SK-N-SH treated with all-trans-retinoic acid at 6 μM for 48 hours (cell line): ENCODE measurements around the gene UBE3C.

Experiments used
- BACH2 ChIP-seq: fragments of 250-450 bp; sonication (Bioruptor Pico); IDR thresholded peaks from 2 replicates; pipeline ENCODE4 v1.9.0; 2021; ENCODE audit warnings: mild to moderate bottlenecking, borderline replicate concordance
- CREB5 ChIP-seq: fragments of 250-450 bp; sonication (Bioruptor Pico); IDR thresholded peaks from 2 replicates; pipeline ENCODE4 v1.5.1; 2020; ENCODE audit warnings: low read depth, mild to moderate bottlenecking, moderate library complexity
- CSRNP3 ChIP-seq: fragments of 250-450 bp; sonication (Bioruptor Pico); IDR thresholded peaks from 2 replicates; pipeline ENCODE4 v1.5.1; 2021; ENCODE audit warnings: mild to moderate bottlenecking, moderate library complexity
- GLIS3 ChIP-seq: fragments of 250-450 bp; sonication (Bioruptor Pico); IDR thresholded peaks from 2 replicates; pipeline ENCODE4 v1.5.0; 2020; ENCODE audit warnings: mild to moderate bottlenecking, moderate library complexity
- PATZ1 ChIP-seq: fragments of 250-450 bp; sonication (Bioruptor Pico); IDR thresholded peaks from 2 replicates; pipeline ENCODE4 v1.8.0; 2020; ENCODE audit warnings: mild to moderate bottlenecking, moderate library complexity, borderline replicate concordance
- POU6F1 ChIP-seq: fragments of 250-450 bp; sonication (Bioruptor Pico); IDR thresholded peaks from 2 replicates; pipeline ENCODE4 v1.8.0; 2021; ENCODE audit warnings: low read depth, mild to moderate bottlenecking, moderate library complexity, borderline replicate concordance
- PPARA ChIP-seq: fragments of 250-450 bp; sonication (Bioruptor Pico); IDR thresholded peaks from 2 replicates; pipeline ENCODE4 v1.5.0; 2020; ENCODE audit warnings: mild to moderate bottlenecking, borderline replicate concordance
- RARB ChIP-seq: fragments of 250-450 bp; sonication (Bioruptor Pico); IDR thresholded peaks from 2 replicates; pipeline ENCODE4 v1.8.0; 2021; ENCODE audit warnings: mild to moderate bottlenecking, moderate library complexity
- ZNF565 ChIP-seq: fragments of 450-650 bp; formaldehyde crosslinking; conservative IDR thresholded peaks from 2 replicates; pipeline ENCODE4 v1.5.0; 2020; ENCODE audit warnings: low read depth, mild to moderate bottlenecking, moderate library complexity

- TF ChIP-seq PATZ1 (CRISPR knock-in tag) (no peak), RARB (CRISPR knock-in tag) (no peak), ZNF565 (no peak), BACH2 (no peak), POU6F1 (CRISPR knock-in tag) (no peak), CREB5 (CRISPR knock-in tag) (no peak), GLIS3 (CRISPR knock-in tag) (no peak), CSRNP3 (CRISPR knock-in tag) (no peak), PPARA (CRISPR knock-in tag) (no peak)
These were observed 27.4 kb upstream of the UBE3C start for GRCh38 chr7:157111311-157111710.
